Peyer's patch (tissue), 4 donors: ENCODE results near the gene ZNHIT3. TPM values are rescaled to one million over a fixed set of nuclear protein-coding genes. Genes with fewer than 3 reads are reported as not detected.

Source experiments
- DNase-seq, 3 donors: peaks; one replicate each; pipeline ENCODE4 v3.0.0-alpha.2; 2017 to 2019
- H3K27ac ChIP-seq, 4 donors: fragments of 200-600 bp; sonication (generic); one replicate each; pipeline ENCODE4 v1.5.1; 2016 to 2019
- H3K27me3 ChIP-seq, 2 donors: fragments of 200-600 bp; sonication (generic); one replicate each; pipeline ENCODE4 v1.5.1; 2019
- H3K36me3 ChIP-seq, 3 donors: fragments of 200-600 bp; sonication (generic); one replicate each; pipeline ENCODE4 v1.5.1; 2016 to 2019
- H3K4me1 ChIP-seq, 4 donors: fragments of 200-600 bp; sonication (generic); one replicate each; pipeline ENCODE4 v1.5.1; 2016 to 2019
- H3K4me3 ChIP-seq, 4 donors: fragments of 200-600 bp; sonication (generic); 1 replicate in 3 of 4; 2 replicates in 1 of 4; pipeline ENCODE4 v1.5.1; 2016 to 2019; ENCODE audit warnings: mild to moderate bottlenecking in 1 of 4
- H3K9me3 ChIP-seq, 4 donors: fragments of 200-600 bp; sonication (generic); one replicate each; pipeline ENCODE4 v1.5.1; 2016 to 2019; ENCODE audit warnings: mild to moderate bottlenecking in 1 of 4
- CTCF ChIP-seq, 6 experiments: fragments of 450-650 bp in 4 of 6; fragments of 200-600 bp in 2 of 6; sonication (generic) in 1 of 6; IDR thresholded peaks; one replicate each; pipeline ENCODE4 v1.5.1; 2017 to 2019; ENCODE audit warnings: antibody characterized with exemption in 6 of 6, mild to moderate bottlenecking in 3 of 6, moderate library complexity in 1 of 6
- POLR2A ChIP-seq, 2 donors: fragments of 450-650 bp; IDR thresholded peaks; one replicate each; pipeline ENCODE4 v1.5.1; 2017; ENCODE audit warnings: antibody characterized with exemption in 2 of 2, mild to moderate bottlenecking in 2 of 2, moderate library complexity in 2 of 2
- total RNA-seq, 4 donors: library from RNA; depleted of rRNA; stranded (reverse); fragments of >200 nt; gene quantifications; one replicate each; pipeline ENCODE4 v1.1.0, GENCODE V29; 2016

Gene ZNHIT3
- total RNA-seq, 4 donors from 2014 or later: 13.8 to 29.7 (median 17.9) TPM

- TF ChIP-seq CTCF (IDR thresholded peaks at IDR 0.05) (no peak), POLR2A (IDR thresholded peaks at IDR 0.05) (no peak)
- Histone ChIP-seq H3K9me3 (no peaks in the 10 kb centered on the region), H3K36me3 (peaks cover 0 to 62% (median 0%) of the 10 kb centered on the region in 3 donors), H3K4me3 (no peak overlapping the region), H3K27me3 (no peaks in the 10 kb centered on the region), H3K27ac (no peak overlapping the region), H3K4me1 (no peaks in the 10 kb centered on the region)
- DNase-seq: no peak
These were observed 24.2 kb downstream of the ZNHIT3 start for GRCh38 chr17:36510636-36511035.

DNA sequence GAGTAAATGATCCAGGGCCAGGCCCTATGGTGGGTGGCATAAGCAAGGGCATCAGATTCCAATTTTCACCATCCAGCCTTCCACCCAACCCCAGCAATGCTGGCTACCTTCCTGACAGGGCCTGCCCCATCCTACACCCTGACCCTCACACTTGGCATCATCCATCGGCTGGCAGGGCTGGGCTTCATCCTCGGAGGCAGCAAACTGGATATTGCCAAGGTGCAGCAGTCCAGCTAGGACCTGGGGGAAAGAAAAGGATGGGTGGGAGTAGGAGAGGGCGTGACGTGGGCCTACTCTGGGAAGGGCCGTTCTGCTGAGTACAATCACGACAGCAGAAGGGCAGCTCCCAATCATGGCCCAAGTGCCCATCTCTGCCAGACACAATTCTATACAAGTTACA, 24.7 kb downstream of the ZNHIT3 start:
- no peaks in the 10 kb centered on the region for H3K27me3 ChIP-seq
- H3K4me1 ChIP-seq: no peaks in the 10 kb centered on the region
- no peak overlapping the region for H3K27ac ChIP-seq
- DNase-seq: no peak
- H3K9me3 ChIP-seq: no peaks in the 10 kb centered on the region
- no peak for TF ChIP-seq CTCF (IDR thresholded peaks at IDR 0.05)
- TF ChIP-seq POLR2A (IDR thresholded peaks at IDR 0.05): no peak
- peaks cover 0 to 57% (median 0%) of the 10 kb centered on the region in 3 donors for H3K36me3 ChIP-seq
- H3K4me3 ChIP-seq: no peak overlapping the region

GRCh38 chr17:36512641-36513040, 26.2 kb downstream of the ZNHIT3 start:
- no peak for DNase-seq
- Histone ChIP-seq H3K9me3 (no peaks in the 10 kb centered on the region), H3K27ac (no peak overlapping the region), H3K36me3 (peaks cover 0 to 52% (median 0%) of the 10 kb centered on the region in 3 donors), H3K4me1 (no peaks in the 10 kb centered on the region), H3K4me3 (no peak overlapping the region), H3K27me3 (no peaks in the 10 kb centered on the region)
- no peak for TF ChIP-seq CTCF (IDR thresholded peaks at IDR 0.05)
- TF ChIP-seq POLR2A (IDR thresholded peaks at IDR 0.05): no peak

- no peak for DNase-seq
- H3K4me3 ChIP-seq: no peak overlapping the region
- H3K27ac ChIP-seq: no peak overlapping the region
- H3K4me1 ChIP-seq: no peaks in the 10 kb centered on the region
- TF ChIP-seq CTCF (IDR thresholded peaks at IDR 0.05) (no peak), POLR2A (IDR thresholded peaks at IDR 0.05) (no peak)
- no peaks in the 10 kb centered on the region for H3K27me3 ChIP-seq
- H3K36me3 ChIP-seq: peaks cover 0 to 42% (median 0%) of the 10 kb centered on the region in 3 donors
- no peaks in the 10 kb centered on the region for H3K9me3 ChIP-seq
These were observed 28.4 kb downstream of the ZNHIT3 start for GRCh38 chr17:36514856-36515255.

- Histone ChIP-seq H3K9me3 (no peaks in the 10 kb centered on the region), H3K4me1 (no peaks in the 10 kb centered on the region), H3K27ac (no peak overlapping the region), H3K4me3 (no peak overlapping the region), H3K27me3 (no peaks in the 10 kb centered on the region), H3K36me3 (peaks cover 0 to 32% (median 0%) of the 10 kb centered on the region in 3 donors)
- DNase-seq: no peak
- TF ChIP-seq CTCF (IDR thresholded peaks at IDR 0.05) (no peak), POLR2A (IDR thresholded peaks at IDR 0.05) (no peak)
These were observed 29.4 kb downstream of the ZNHIT3 start for GRCh38 chr17:36515837-36516236.

GRCh38 chr17:36523113-36523512, 36.6 kb downstream of the ZNHIT3 start:
- H3K27me3 ChIP-seq: no peaks in the 10 kb centered on the region
- H3K36me3 ChIP-seq: peaks cover 0 to 60% (median 0%) of the 10 kb centered on the region in 3 donors
- no peak for TF ChIP-seq POLR2A (IDR thresholded peaks at IDR 0.05)
- TF ChIP-seq CTCF (IDR thresholded peaks at IDR 0.05): no peak
- H3K27ac ChIP-seq: no peak overlapping the region
- DNase-seq: no peak
- H3K4me1 ChIP-seq: no peaks in the 10 kb centered on the region
- no peak overlapping the region for H3K4me3 ChIP-seq
- no peaks in the 10 kb centered on the region for H3K9me3 ChIP-seq
